HepG2 (cell line): ENCODE results near the gene UBL5. TPM values are rescaled to one million over a fixed set of nuclear protein-coding genes. Genes with fewer than 3 reads are reported as not detected.

Experiments used
- BRCA1 ChIP-seq: sonication (generic); formaldehyde crosslinking; IDR thresholded peaks from 2 replicates; pipeline ENCODE4 v1.4.0; 2020; ENCODE audit warnings: missing genetic modification reagents
- CENPBD1 ChIP-seq: sonication (generic); formaldehyde crosslinking; IDR thresholded peaks from 2 replicates; pipeline ENCODE4 v1.8.0; 2022; ENCODE audit warnings: missing genetic modification reagents, low read depth, mild to moderate bottlenecking, borderline replicate concordance
- HCFC1 ChIP-seq: fragments of 150-350 bp; IDR thresholded peaks from 2 replicates; pipeline ENCODE4 v1.6.1; 2014; ENCODE audit warnings: low read depth, low read length
- HMG20A ChIP-seq: IDR thresholded peaks from 2 replicates; pipeline ENCODE4 v1.6.1; 2016; ENCODE audit warnings: borderline replicate concordance
- KDM2A ChIP-seq: sonication (generic); formaldehyde crosslinking; IDR thresholded peaks from 2 replicates; pipeline ENCODE4 v1.4.0; 2020; ENCODE audit warnings: low read depth, missing genetic modification reagents, borderline replicate concordance
- KIAA2018 ChIP-seq: sonication (generic); formaldehyde crosslinking; IDR thresholded peaks from 2 replicates; pipeline ENCODE4 v1.5.0; 2020; ENCODE audit warnings: mild to moderate bottlenecking, missing genetic modification reagents, borderline replicate concordance
- NFE2L1 ChIP-seq: sonication (generic); formaldehyde crosslinking; IDR thresholded peaks from 2 replicates; pipeline ENCODE4 v1.4.0; 2020; ENCODE audit warnings: missing genetic modification reagents, mild to moderate bottlenecking, borderline replicate concordance
- NR3C1 ChIP-seq: sonication (generic); formaldehyde crosslinking; IDR thresholded peaks from 2 replicates; pipeline ENCODE4 v1.4.0; 2020; ENCODE audit warnings: missing genetic modification reagents
- PCBP1 ChIP-seq: fragments of 200-400 bp; formaldehyde crosslinking; IDR thresholded peaks from 2 replicates; pipeline ENCODE4 v1.6.1; 2017; ENCODE audit warnings: mild to moderate bottlenecking, low read depth, low read length, borderline replicate concordance
- PITX1 ChIP-seq: sonication (generic); formaldehyde crosslinking; IDR thresholded peaks from 2 replicates; pipeline ENCODE4 v1.5.1; 2020; ENCODE audit warnings: mild to moderate bottlenecking, missing genetic modification reagents
- PRMT3 ChIP-seq: sonication (generic); formaldehyde crosslinking; IDR thresholded peaks from 2 replicates; pipeline ENCODE4 v1.8.1; 2022; ENCODE audit warnings: low read depth, mild to moderate bottlenecking, moderate library complexity, missing genetic modification reagents, borderline replicate concordance
- RBAK ChIP-seq: sonication (generic); formaldehyde crosslinking; IDR thresholded peaks from 2 replicates; pipeline ENCODE4 v1.5.1; 2020; ENCODE audit warnings: mild to moderate bottlenecking, missing genetic modification reagents
- RBM22 ChIP-seq: fragments of 200-400 bp; formaldehyde crosslinking; optimal IDR thresholded peaks from 2 replicates; pipeline ENCODE3; 2017; ENCODE audit warnings: mild to moderate bottlenecking, low read length, moderate library complexity
- REST ChIP-seq, 2 experiments: IDR thresholded peaks; 2 replicates each; pipeline ENCODE4 v1.6.1; 2011 to 2012; ENCODE audit warnings: low read length in 2 of 2, borderline replicate concordance in 1 of 2, low read depth in 1 of 2, mild to moderate bottlenecking in 1 of 2, moderate library complexity in 1 of 2
- TEF ChIP-seq: sonication (generic); formaldehyde crosslinking; IDR thresholded peaks from 2 replicates; pipeline ENCODE4 v1.5.0; 2020; ENCODE audit warnings: missing genetic modification reagents
- ZNF24 ChIP-seq: fragments of 450-650 bp; IDR thresholded peaks from 2 replicates; pipeline ENCODE4 v1.6.1; 2017; ENCODE audit warnings: antibody characterized with exemption, mild to moderate bottlenecking
- polyA plus RNA-seq, 8 experiments: library from polyadenylated mRNA; depleted of rRNA in 3 of 8; stranded (reverse) in 7 of 8; unstranded in 1 of 8; fragments of >200 nt; fragmentation: Illumina TruSeq in 4 of 8; extraction: Trizol in 4 of 8; gene quantifications; 2 replicates each; pipeline versions ENCODE4 v1.2.1 to v1.2.3, GENCODE V29; 2011 to 2016; ENCODE audit warnings: low read depth in 4 of 8, missing spikeins in 1 of 8, mixed read lengths in 1 of 8; ENCODE audit not compliant: insufficient read depth in 1 of 8
- total RNA-seq, 5 experiments: library from RNA; depleted of rRNA; stranded (reverse); fragments of >200 nt; fragmentation: Illumina TruSeq; extraction: Trizol; gene quantifications; 2 replicates each; pipeline ENCODE4 v1.2.3, GENCODE V29; 2016; ENCODE audit warnings: low read depth in 1 of 5

Gene UBL5
- total and polyA plus RNA-seq, 2 of the 13 experiments (the other 11 are each of a cell fraction or from before 2014, with no cell fraction given) = 373 to 487 TPM

GRCh38 chr19:9818734-9819595 lies 8.8 kb upstream of the UBL5 start, which contains the start of gene FBXL12 (continued):
- TF ChIP-seq KIAA2018 (no peak), REST (IDR thresholded peaks at IDR 0.05; ENCODE audit: borderline replicate concordance in 1 of 2, low read depth in 1 of 2, low read length in 2 of 2) (no peak), KDM2A (CRISPR knock-in tag) (peak; percentile 94; the same call in 1 of the 2 replicates), PITX1 (CRISPR knock-in tag) (peak; percentile 71), BRCA1 (CRISPR knock-in tag) (no peak), PCBP1 (peak; percentile 46; the same call in 1 of the 2 replicates), NR3C1 (CRISPR knock-in tag) (no peak), RBM22 (no peak), NFE2L1 (CRISPR knock-in tag) (no peak), ZNF24 (no peak), PRMT3 (CRISPR knock-in tag) (no peak), HMG20A (CRISPR knock-in tag) (no peak), CENPBD1 (CRISPR knock-in tag) (no peak), TEF (CRISPR knock-in tag) (no peak), RBAK (CRISPR knock-in tag) (no peak), HCFC1 (peak; percentile 12; the same call in 1 of the 2 replicates)
